B cell (primary cell): ENCODE measurements around the gene MINDY4B. TPM values are rescaled to one million over a fixed set of nuclear protein-coding genes. Genes with fewer than 3 reads are reported as not detected.

ENCODE experiments used
- ATAC-seq: fragments of 200-7000 bp; cut with Tn5 transposase; one replicate; pipeline ENCODE4 v1.10.0; 2021; ENCODE audit warnings: low read depth, mild to moderate bottlenecking, moderate number of reproducible peaks, moderate library complexity
- CTCF ChIA-PET: fragments of 350-600 bp; sonication (Branson Sonifier 250); formaldehyde crosslinking; loops from one replicate; lab custom pipeline; 2021; ENCODE audit warnings: antibody characterized with exemption, inconsistent platforms; lab: Charles Lee
- POLR2A ChIA-PET: fragments of 350-600 bp; sonication (Branson Sonifier 250); formaldehyde crosslinking; loops from one replicate; lab custom pipeline; 2021; ENCODE audit warnings: antibody characterized with exemption; lab: Charles Lee
- DNase-seq: peaks from one replicate; pipeline ENCODE4 v3.0.0; 2013
- H2AFZ ChIP-seq: 2 replicates; pipeline ENCODE4 v1.6.1; 2012; ENCODE audit warnings: mild to moderate bottlenecking, low read depth, low read length; ENCODE audit not compliant: insufficient read depth, poor library complexity, severe bottlenecking
- H3K27ac ChIP-seq, 2 donors: 1 replicate in 1 of 2; 2 replicates in 1 of 2; pipeline ENCODE4 v1.5.1; 2012 to 2013; ENCODE audit warnings: low read length in 2 of 2, mild to moderate bottlenecking in 2 of 2, moderate library complexity in 1 of 2
- H3K27me3 ChIP-seq, 4 experiments: fragments of 200-600 bp in 1 of 4; sonication (generic) in 1 of 4; replicated peaks in 1 of 4; 1 replicate in 2 of 4; 2 replicates in 2 of 4; pipeline versions ENCODE4 v1.6.1 to v1.7.0; 2013 to 2016; ENCODE audit warnings: low read length in 3 of 4, mild to moderate bottlenecking in 2 of 4, mixed read lengths in 1 of 4, moderate library complexity in 1 of 4; ENCODE audit not compliant: insufficient read depth in 4 of 4, control insufficient read depth in 3 of 4; ENCODE audit errors: control extremely low read depth in 1 of 4
- H3K36me3 ChIP-seq, 2 experiments: replicated peaks in 1 of 2; 1 replicate in 1 of 2; 2 replicates in 1 of 2; pipeline versions ENCODE4 v1.6.1 to v1.7.1; 2013; ENCODE audit warnings: low read length in 1 of 2; ENCODE audit not compliant: insufficient read depth in 2 of 2, control insufficient read depth in 1 of 2; ENCODE audit errors: control extremely low read depth in 1 of 2, extremely low read depth in 1 of 2
- H3K4me1 ChIP-seq, 2 donors: fragments of 200-600 bp in 1 of 2; sonication (generic) in 1 of 2; 1 replicate in 1 of 2; 2 replicates in 1 of 2; pipeline versions ENCODE4 v1.5.1 to v1.6.1; 2013 to 2017; ENCODE audit warnings: low read length in 2 of 2; ENCODE audit not compliant: control insufficient read depth in 2 of 2, insufficient read depth in 2 of 2
- H3K4me2 ChIP-seq: replicated peaks from 2 replicates; pipeline ENCODE3; 2012; ENCODE audit warnings: mild to moderate bottlenecking, low read depth, low read length; ENCODE audit not compliant: poor library complexity, severe bottlenecking
- H3K4me3 ChIP-seq, 5 experiments: fragments of 200-600 bp in 1 of 5; sonication (generic) in 1 of 5; 1 replicate in 3 of 5; 2 replicates in 2 of 5; pipeline versions ENCODE4 v1.5.1 to v1.7.0; 2011 to 2016; ENCODE audit warnings: low read length in 4 of 5, mild to moderate bottlenecking in 4 of 5, low read depth in 2 of 5, control low read depth in 1 of 5, moderate library complexity in 1 of 5; ENCODE audit not compliant: insufficient read depth in 1 of 5; ENCODE audit errors: control extremely low read depth in 1 of 5, extremely low read depth in 1 of 5
- H3K79me2 ChIP-seq: fragments of 200-600 bp; sonication (generic); one replicate; pipeline ENCODE4 v1.6.0; 2016; ENCODE audit warnings: low read length; ENCODE audit not compliant: control insufficient read depth, insufficient read depth
- H3K9ac ChIP-seq: fragments of 200-600 bp; sonication (generic); 2 replicates; pipeline ENCODE4 v1.6.1; 2017; ENCODE audit warnings: mild to moderate bottlenecking, low read length, moderate library complexity
- H3K9me3 ChIP-seq, 3 donors: one replicate each; pipeline versions ENCODE4 v1.6.1 to v1.7.1; 2013; ENCODE audit warnings: low read length in 2 of 3; ENCODE audit not compliant: control insufficient read depth in 2 of 3, insufficient read depth in 1 of 3; ENCODE audit errors: control extremely low read depth in 1 of 3
- H4K20me1 ChIP-seq: 2 replicates; pipeline ENCODE4 v1.6.0; 2012; ENCODE audit warnings: mild to moderate bottlenecking, low read length; ENCODE audit not compliant: insufficient read depth, control insufficient read depth, poor library complexity, severe bottlenecking
- H3K27ac Mint-ChIP-seq: one replicate; pipeline ENCODE4 v1.8.0; 2021; ENCODE audit warnings: mixed read lengths
- H3K27me3 Mint-ChIP-seq: one replicate; pipeline ENCODE4 v1.8.0; 2021; ENCODE audit warnings: mixed read lengths
- H3K4me1 Mint-ChIP-seq: one replicate; pipeline ENCODE4 v1.8.0; 2021; ENCODE audit warnings: mixed read lengths
- H3K4me3 Mint-ChIP-seq: one replicate; pipeline ENCODE4 v1.8.0; 2021; ENCODE audit warnings: mixed read lengths
- H3K9me3 Mint-ChIP-seq: one replicate; pipeline ENCODE4 v1.8.0; 2022; ENCODE audit warnings: mixed read lengths; ENCODE audit not compliant: insufficient read depth
- CTCF ChIP-seq: fragments of 200-600 bp; IDR thresholded peaks from one replicate; pipeline ENCODE4 v1.8.0; 2022; ENCODE audit warnings: antibody characterized with exemption, mild to moderate bottlenecking
- EZH2 ChIP-seq: IDR thresholded peaks from 2 replicates; pipeline ENCODE4 v1.6.1; 2012; ENCODE audit warnings: borderline replicate concordance, low read depth, mild to moderate bottlenecking, moderate library complexity, low read length; ENCODE audit not compliant: insufficient read depth, poor library complexity, severe bottlenecking
- WGBS: methylation state at CpG from one replicate; pipeline ENCODE4 v1.1.5; 2013; ENCODE audit warnings: missing lambda C conversion rate; ENCODE audit not compliant: insufficient coverage; 5-methylcytosine and 5-hydroxymethylcytosine counted together
- intact Hi-C: fragments of 100-400 bp; cut with micrococcal nuclease; formaldehyde crosslinking; loops from one replicate; pipeline ENCODE4 v1.10.0; 2022
- polyA plus RNA-seq: library from polyadenylated mRNA; depleted of rRNA; stranded (reverse); fragments of >200 nt; gene quantifications from 2 replicates; pipeline ENCODE4 v1.2.3, GENCODE V29; 2012
- total RNA-seq, 2 donors: library from RNA; stranded (reverse); fragments of 120-200 nt in 1 of 2; gene quantifications; 1 replicate in 1 of 2; 2 replicates in 1 of 2; pipeline versions ENCODE4 v1.2.3 to v1.2.4, GENCODE V29; 2013 to 2022

The MINDY4B gene
- total and polyA plus RNA-seq, 2 donors (not counting 1 experiment from before 2014, with no cell fraction given): not detected

DNA sequence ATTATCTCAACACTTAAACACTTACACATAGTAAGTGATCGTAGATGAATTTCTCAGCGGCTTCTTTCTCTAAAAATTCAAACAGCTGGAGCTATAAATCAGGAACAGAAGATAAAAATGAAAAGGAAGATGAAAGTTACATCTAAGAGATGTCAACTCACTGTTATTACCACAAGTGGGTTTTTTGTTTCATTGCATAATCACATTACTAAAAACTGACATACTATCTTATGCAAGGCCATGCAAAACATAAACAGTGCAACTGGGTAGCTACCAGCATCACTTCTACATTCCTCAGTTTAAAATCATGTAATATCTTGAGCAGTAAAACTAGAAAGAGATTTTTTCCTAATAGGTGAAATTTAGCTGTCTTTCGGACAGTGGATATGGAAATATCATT, 14.9 kb downstream of the MINDY4B start:
- no peaks in the 10 kb centered on the region for H3K4me1 Mint-ChIP-seq
- Histone ChIP-seq H3K27ac (no peak overlapping the region), H3K27me3 (peaks cover 0 to 6% (median 0%) of the 10 kb centered on the region in 4 experiments), H2AFZ (peak overlapping the region; percentile 39), H3K4me1 (no peaks in the 10 kb centered on the region), H3K36me3 (no peaks in the 10 kb centered on the region), H4K20me1 (no peaks in the 10 kb centered on the region), H3K4me2 (no peak overlapping the region), H3K9ac (no peak overlapping the region), H3K79me2 (no peaks in the 10 kb centered on the region), H3K9me3 (peaks cover 0 to 4% (median 0%) of the 10 kb centered on the region in 3 donors), H3K4me3 (no peak overlapping the region)
- TF ChIP-seq CTCF: no peak
- no peak for TF ChIP-seq EZH2
- CTCF ChIA-PET: no interaction called here
- peaks cover 3% of the 10 kb centered on the region for H3K9me3 Mint-ChIP-seq
- ATAC-seq (no peak), DNase-seq (no peak)
- 100% methylated on average over 1 of the region's 3 CpGs for WGBS
- intact Hi-C loops: no loop called here
- H3K4me3 Mint-ChIP-seq: no peak overlapping the region
- H3K27ac Mint-ChIP-seq: no peak overlapping the region
- POLR2A ChIA-PET: no interaction called here
- peaks cover 27% of the 10 kb centered on the region for H3K27me3 Mint-ChIP-seq

DNA sequence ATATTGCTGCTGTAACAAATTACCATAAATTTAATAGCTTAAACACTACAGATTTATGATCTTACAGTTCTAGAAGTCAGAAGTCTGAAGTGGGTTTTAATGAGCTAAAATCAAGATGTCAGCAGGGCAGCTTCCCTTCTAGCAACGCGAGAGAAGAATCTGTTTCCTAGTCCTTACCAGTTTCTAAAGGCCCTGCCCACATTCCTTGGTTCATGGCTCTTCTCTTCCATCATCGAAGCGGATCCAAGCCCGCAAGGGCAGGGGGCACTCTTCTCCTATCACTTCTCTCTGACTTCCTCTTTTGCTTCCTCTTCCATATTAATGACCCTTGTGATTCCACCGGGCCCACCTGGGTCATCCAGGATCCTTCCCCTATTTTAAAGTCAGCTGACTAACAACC, 16.1 kb downstream of the MINDY4B start:
- no peak overlapping the region for H3K4me3 ChIP-seq
- no peaks in the 10 kb centered on the region for H4K20me1 ChIP-seq
- no peaks in the 10 kb centered on the region for H3K4me1 ChIP-seq
- CTCF ChIA-PET: no interaction called here
- no peak overlapping the region for H3K9ac ChIP-seq
- Mint-ChIP-seq H3K4me3 (no peak overlapping the region), H3K27ac (no peak overlapping the region), H3K4me1 (no peaks in the 10 kb centered on the region), H3K27me3 (peaks cover 28% of the 10 kb centered on the region), H3K9me3 (peaks cover 3% of the 10 kb centered on the region)
- H2AFZ ChIP-seq: no peak overlapping the region
- H3K36me3 ChIP-seq: no peaks in the 10 kb centered on the region
- DNase-seq (no peak), ATAC-seq (no peak)
- no peak for TF ChIP-seq EZH2
- TF ChIP-seq CTCF: no peak
- 97% methylated on average over 5 of the region's 6 CpGs for WGBS
- H3K27ac ChIP-seq: no peak overlapping the region
- H3K9me3 ChIP-seq: peaks cover 0 to 4% (median 0%) of the 10 kb centered on the region in 3 donors
- no peaks in the 10 kb centered on the region for H3K79me2 ChIP-seq
- intact Hi-C loops: no loop called here
- POLR2A ChIA-PET: no interaction called here
- H3K4me2 ChIP-seq: no peak overlapping the region
- peaks cover 0 to 6% (median 0%) of the 10 kb centered on the region in 4 experiments for H3K27me3 ChIP-seq
